GM12801 (cell line): ENCODE results near the gene LCN10.

Experiments
- TF ChIP-seq, protein P1 (sequence below): IDR thresholded peaks from one replicate; pipeline ENCODE4 v1.5.1; 2011; ENCODE audit warnings: control low read depth; ENCODE audit not compliant: insufficient read length; ENCODE audit errors: extremely low read depth

Gene LCN10

DNA sequence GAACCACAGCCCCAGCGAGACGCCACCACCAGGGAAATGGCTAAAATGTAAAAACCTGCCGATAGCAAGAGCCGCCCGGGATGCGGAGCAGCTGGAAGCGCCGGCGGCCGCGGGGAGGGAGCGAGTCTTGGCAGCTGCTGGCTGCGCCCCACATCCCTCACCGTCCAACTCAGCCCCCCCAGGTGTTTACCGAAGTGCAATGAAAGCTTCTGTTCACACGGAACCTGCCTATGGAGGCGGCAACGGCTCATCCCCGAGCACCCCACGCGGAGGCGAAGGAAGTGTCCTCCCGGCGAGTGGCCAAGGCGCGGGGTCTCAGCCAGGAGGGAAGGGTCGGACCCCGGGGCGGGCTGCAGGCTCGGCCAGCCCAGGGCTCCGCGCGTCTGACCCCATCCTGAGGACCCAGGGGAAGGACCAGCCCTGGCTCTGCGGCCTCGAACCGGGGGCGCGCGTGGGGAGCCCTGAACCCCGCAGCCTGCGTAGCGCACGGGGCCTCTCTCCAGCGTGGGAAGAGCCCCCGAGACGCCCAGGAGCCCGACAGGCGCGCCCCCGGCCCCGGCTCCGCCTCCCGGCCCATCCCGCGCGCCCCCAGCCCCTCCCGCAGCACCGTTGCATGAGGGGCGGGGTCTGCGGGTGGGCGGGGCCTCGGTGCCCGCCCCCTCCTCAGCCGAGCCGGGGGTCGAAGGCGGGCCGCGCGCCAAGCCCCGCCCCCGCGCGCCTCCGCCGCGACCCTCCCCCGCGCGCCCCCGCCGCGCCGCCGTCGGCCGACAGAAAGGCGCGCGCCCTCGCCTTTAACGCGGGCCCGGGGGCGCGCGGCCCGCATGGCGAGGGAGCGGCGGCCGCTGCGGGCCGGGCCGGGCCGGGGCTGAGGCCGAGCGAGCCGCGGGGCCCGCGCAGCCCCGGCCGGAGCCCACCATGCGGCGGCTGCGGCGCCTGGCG, 30.7 kb downstream of the LCN10 start, which contains the start of gene DIPK1B:
TSS of gene DIPK1B (plus strand) at position 822 of the 939 bp plus-strand sequence. CDS start at position 916, 94 bp downstream.
- TF ChIP-seq, protein P1, sequence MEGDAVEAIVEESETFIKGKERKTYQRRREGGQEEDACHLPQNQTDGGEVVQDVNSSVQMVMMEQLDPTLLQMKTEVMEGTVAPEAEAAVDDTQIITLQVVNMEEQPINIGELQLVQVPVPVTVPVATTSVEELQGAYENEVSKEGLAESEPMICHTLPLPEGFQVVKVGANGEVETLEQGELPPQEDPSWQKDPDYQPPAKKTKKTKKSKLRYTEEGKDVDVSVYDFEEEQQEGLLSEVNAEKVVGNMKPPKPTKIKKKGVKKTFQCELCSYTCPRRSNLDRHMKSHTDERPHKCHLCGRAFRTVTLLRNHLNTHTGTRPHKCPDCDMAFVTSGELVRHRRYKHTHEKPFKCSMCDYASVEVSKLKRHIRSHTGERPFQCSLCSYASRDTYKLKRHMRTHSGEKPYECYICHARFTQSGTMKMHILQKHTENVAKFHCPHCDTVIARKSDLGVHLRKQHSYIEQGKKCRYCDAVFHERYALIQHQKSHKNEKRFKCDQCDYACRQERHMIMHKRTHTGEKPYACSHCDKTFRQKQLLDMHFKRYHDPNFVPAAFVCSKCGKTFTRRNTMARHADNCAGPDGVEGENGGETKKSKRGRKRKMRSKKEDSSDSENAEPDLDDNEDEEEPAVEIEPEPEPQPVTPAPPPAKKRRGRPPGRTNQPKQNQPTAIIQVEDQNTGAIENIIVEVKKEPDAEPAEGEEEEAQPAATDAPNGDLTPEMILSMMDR, result no peak

DNA sequence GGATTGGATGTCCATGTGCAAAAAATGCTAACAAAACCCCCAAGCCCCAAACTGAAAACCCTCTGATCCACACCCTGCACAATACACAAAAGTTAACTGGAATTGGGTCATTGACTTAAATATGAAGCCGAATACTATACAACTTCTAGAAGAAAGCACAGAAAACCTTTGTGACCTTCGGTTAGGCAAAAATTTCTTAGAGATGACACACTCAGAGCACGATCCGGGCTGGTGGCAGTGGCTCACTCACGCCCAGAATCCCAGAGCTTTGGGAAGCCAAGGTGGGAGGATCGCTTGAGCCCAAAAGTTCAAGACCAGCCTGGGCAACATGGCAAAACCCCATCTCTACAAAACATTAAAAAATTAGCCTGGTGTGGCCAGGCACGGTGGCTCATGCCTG, 32.2 kb downstream of the LCN10 start:
- TF ChIP-seq, protein P1, result no peak

DNA sequence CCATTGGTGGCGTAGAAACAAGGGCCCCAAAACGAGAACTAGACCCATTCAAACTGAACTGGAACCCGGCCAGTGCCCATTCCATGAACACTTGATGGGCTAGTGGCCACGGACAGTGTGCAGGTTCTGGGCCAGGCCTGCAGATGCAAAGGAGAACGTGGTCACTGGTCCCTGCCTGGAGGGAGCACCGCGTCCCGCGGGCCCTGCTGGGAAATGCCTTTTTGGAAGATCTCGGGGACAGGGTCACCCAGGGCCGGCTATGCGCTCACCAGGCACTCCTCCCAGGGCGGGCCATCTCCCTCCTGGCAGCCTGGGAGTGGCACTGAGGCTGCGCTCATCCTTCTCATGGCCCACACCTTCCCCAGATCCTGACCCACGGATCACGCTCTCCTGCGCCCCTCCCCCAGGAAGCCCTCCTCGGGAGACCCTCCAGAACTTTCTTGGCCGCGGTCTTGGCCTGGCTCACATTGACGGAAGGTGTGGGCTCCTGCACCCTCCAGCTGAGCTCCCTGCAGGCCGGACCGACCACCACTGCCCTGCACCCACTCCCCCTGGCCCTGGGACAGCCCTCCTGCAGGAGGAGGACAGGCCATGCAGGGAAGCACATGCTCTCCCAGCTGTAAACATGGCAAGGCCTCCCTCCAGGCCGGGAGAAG, 33.2 kb downstream of the LCN10 start:
- TF ChIP-seq, protein P1, result no peak

DNA sequence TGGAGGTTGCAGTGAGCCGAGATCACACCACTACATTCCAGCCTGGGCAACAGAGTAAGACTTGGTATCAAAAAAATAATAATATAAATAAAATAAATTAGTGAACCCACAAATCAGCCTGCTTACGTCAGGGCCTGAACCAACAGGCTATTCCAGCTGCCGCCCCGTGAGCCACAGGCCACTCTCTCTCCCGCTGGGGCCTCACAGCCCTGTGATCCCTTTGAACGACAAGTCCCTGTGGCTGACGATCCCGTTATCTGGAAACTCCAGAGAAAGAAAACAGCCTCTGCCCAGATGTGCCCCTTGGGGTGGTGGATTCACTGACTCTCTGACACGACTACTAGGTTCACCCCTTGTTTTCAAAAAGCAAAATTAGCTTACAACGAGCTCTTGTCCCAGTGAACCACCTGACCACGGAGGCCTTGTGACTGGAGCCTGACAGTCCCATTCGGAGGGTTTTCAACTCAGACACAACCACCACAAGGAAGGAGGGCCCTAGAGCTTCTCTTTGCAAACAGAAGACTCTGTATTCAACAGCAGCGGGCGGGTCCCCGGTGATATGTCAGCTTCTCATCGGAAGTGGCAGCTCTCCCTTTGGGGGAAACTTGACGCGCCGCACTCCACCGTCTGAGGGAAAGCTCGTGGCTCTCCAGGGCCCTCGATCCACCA, 34.8 kb downstream of the LCN10 start:
- TF ChIP-seq, protein P1, result no peak

DNA sequence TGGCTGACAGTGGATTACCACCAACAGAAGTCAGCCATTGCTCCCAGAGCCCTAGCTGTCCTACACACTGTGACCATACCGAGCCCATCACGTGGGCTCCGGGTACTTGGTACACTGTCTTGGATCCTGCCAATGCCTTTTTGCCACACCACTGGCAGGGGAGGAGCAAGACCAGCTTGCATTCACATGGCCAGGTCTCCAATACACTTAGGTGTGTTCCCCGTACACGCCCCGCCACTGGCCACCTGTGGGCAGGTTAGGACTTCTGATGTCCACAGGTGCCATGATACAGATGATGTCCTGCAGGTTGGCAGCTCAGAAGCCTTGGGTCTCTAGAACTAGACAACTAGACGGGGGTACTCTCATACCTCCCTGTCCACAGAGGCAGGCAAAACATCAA, 35.7 kb downstream of the LCN10 start:
- TF ChIP-seq, protein P1, result no peak

DNA sequence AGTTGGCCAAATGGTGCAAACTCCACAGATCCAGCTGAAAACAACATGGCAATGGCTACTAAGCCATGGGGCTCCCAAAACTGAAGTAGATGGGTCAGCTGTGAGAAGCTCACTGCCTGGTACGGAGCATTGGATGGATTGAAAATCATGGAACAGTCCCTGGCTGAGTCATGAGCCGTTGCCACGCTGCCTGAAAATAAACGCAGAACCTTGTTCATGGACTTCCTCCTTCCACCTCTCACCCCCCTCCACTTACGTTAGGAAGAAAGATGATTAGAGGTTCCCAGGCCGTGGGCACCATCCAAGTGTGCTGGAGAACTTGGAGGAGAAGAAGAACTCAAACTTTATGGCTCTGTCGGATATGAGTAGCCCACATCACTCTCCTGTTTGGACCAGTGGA, 37.2 kb downstream of the LCN10 start:
- TF ChIP-seq, protein P1, result no peak

DNA sequence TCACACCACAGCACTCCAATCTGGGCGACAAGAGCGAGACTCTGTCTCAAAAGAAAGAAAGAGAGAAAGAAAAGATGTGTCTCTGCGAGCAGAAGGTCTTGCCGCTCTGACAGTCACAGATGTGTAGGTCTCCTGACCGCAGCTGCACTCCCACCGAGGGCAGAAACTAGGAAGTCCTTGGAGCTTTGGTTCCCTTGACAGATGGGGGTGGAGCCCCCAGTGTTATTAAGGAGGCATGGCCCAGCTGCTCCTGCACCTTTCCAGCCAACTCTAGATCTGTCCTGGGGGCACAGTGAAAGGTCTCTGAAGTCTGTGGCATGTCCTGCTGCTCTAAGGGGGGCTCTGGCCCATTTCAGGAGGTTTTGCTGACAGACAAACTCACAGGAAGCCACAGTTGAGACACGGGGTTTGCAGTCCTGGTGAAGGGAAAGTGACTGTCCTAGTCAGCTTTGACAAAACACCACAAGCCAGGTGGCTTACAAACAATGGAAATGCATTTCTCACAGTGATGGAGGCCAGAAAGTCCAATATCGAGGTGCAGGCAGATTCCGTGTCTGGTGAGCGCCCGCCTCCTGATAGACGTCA, 39.4 kb downstream of the LCN10 start:
- TF ChIP-seq, protein P1, result no peak
